ENCODE results near the gene SELENOV.
"Not testable (repeated sequence)": the region's sequence is repeated elsewhere in the genome, so short reads cannot be mapped to it uniquely, and the experiment has no call there.

The SELENOV gene, protein sequence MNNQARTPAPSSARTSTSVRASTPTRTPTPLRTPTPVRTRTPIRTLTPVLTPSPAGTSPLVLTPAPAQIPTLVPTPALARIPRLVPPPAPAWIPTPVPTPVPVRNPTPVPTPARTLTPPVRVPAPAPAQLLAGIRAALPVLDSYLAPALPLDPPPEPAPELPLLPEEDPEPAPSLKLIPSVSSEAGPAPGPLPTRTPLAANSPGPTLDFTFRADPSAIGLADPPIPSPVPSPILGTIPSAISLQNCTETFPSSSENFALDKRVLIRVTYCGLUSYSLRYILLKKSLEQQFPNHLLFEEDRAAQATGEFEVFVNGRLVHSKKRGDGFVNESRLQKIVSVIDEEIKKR

DNA sequence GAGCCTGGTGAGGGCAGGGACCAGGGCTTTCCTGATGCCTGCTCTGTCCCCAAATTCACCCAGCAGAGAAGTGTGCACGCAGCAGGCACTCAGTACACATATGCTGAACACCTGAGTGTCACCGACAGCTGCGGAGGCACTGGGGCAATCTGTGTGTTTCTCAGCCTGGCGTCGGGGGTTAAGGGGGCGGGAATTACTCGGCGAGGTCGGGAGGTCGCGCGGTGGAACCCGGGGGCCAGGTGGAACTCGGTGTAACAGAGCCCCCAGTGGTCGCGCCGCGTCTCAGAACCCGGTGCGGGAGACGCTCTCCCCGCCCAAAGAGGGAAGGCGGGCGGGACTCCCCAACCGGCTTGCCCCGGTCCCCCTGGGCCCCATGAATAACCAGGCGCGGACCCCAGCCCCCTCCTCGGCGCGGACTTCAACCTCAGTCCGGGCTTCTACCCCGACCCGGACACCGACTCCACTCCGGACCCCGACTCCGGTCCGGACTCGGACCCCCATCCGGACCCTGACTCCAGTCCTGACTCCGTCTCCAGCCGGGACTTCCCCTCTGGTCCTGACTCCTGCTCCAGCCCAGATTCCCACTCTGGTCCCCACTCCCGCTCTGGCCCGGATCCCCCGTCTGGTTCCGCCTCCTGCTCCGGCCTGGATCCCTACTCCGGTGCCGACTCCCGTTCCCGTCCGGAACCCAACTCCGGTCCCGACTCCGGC, at the start of gene SELENOV:
SELENOV (plus strand) TSS at position 300 of the 711 bp plus-strand sequence; CDS start at position 374, 74 bp downstream.
- no peaks in the 10 kb centered on the region for H3K9me3 Mint-ChIP-seq
- peak within 1 kb of the TSS; percentile 66 for H3K4me3 Mint-ChIP-seq
- no peaks in the 10 kb centered on the region for H3K36me3 Mint-ChIP-seq (ENCODE audit: low read depth)
- H3K27ac Mint-ChIP-seq, result peak within 1 kb of the TSS; percentile 58
- H3K4me1 Mint-ChIP-seq (ENCODE audit: low read depth), result peaks cover 8% of the 10 kb centered on the region
- DNase-seq (ENCODE audit: low spot score), result no peak
- H3K27me3 Mint-ChIP-seq (ENCODE audit: low read depth), result peaks cover 54% of the 10 kb centered on the region

DNA sequence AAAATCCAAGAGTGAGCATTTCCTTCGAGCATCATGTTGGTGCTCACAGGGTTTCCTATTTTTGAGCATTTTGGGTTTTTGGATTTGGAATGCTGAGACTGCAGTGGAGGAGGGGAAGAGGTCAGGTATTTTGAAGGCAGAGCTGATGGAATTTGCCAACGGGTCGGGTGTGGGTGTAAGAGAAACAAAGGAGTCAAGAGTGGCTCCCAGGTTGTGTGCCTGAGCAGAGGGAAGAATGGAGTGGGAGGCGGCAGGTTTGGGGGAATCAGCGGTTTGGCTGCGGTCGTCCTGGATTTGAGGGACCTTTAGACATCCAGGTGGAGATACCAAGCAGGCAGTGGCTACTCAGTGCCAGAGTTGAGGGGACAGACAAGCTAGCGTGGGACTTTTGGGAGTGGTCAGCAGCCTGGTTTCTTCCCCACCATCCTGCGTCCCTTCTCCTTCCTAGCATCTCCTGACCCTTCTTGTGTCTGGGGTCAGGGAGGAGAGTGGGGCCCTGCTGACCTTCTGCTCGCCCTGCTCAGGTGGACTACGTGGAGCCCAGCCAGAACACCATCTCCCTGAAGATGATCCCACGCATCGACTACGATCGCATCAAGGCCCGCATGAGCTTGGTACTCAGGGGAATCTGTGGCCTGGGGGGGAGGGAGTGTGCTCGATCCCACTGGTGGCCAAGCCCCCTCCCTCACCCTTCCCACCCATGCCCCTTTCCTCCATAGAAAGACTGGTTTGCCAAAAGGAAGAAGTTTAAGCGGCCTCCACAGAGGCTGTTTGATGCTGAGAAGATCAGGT, 48.8 kb upstream of the SELENOV start:
- H3K9me3 Mint-ChIP-seq, result no peaks in the 10 kb centered on the region
- peak overlapping the region; percentile 27 for H3K27ac Mint-ChIP-seq
- no peaks in the 10 kb centered on the region for H3K27me3 Mint-ChIP-seq (ENCODE audit: low read depth)
- peaks cover 68% of the 10 kb centered on the region for H3K36me3 Mint-ChIP-seq (ENCODE audit: low read depth)
- no peak overlapping the region for H3K4me3 Mint-ChIP-seq
- no peak for DNase-seq (ENCODE audit: low spot score)
- no peaks in the 10 kb centered on the region for H3K4me1 Mint-ChIP-seq (ENCODE audit: low read depth)

DNA sequence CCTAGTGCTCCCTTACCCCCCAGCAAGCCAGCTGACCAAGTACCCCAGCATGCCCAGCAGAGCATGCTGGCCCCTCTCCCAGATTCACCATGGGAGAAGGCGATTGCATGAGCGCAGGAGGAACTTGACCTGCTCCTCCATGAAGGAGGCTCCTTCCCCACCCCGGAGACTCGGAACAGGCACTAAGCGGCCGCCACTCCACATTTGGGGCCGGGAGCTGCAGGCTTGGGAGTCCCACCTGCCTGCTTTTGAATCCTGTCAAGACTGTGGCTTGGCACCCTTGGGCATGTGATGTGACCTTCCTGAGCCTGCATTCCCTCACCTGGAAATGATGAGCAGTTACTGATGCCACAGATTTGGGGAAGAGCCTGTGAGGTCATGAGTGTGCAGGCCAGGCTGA, 47.0 kb upstream of the SELENOV start:
- H3K27me3 Mint-ChIP-seq (ENCODE audit: low read depth), result no peaks in the 10 kb centered on the region
- no peaks in the 10 kb centered on the region for H3K9me3 Mint-ChIP-seq
- DNase-seq (ENCODE audit: low spot score), result no peak
- H3K4me3 Mint-ChIP-seq, result no peak overlapping the region
- no peaks in the 10 kb centered on the region for H3K4me1 Mint-ChIP-seq (ENCODE audit: low read depth)
- no peak overlapping the region for H3K27ac Mint-ChIP-seq
- peaks cover 73% of the 10 kb centered on the region for H3K36me3 Mint-ChIP-seq (ENCODE audit: low read depth)

DNA sequence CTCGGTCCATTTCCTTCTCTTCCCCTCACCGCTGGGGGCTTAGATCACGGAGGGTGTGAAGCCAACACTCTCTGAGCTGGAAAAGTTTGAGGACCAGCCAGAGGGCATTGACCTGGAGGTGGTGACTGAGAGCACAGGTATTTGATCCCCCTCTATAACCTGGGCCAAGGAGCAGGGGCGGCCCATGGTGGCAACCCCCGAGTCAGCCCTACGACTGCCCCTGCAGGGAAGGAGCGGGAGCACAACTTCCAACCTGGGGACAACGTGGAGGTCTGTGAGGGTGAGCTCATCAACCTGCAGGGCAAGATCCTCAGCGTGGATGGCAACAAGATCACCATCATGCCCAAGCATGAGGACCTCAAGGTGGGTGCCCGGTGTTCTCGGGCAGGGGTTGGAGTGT, 45.9 kb upstream of the SELENOV start:
- no peaks in the 10 kb centered on the region for H3K9me3 Mint-ChIP-seq
- no peaks in the 10 kb centered on the region for H3K4me1 Mint-ChIP-seq (ENCODE audit: low read depth)
- no peaks in the 10 kb centered on the region for H3K27me3 Mint-ChIP-seq (ENCODE audit: low read depth)
- H3K36me3 Mint-ChIP-seq (ENCODE audit: low read depth), result peaks cover 73% of the 10 kb centered on the region
- no peak overlapping the region for H3K4me3 Mint-ChIP-seq
- no peak overlapping the region for H3K27ac Mint-ChIP-seq
- no peak for DNase-seq (ENCODE audit: low spot score)

DNA sequence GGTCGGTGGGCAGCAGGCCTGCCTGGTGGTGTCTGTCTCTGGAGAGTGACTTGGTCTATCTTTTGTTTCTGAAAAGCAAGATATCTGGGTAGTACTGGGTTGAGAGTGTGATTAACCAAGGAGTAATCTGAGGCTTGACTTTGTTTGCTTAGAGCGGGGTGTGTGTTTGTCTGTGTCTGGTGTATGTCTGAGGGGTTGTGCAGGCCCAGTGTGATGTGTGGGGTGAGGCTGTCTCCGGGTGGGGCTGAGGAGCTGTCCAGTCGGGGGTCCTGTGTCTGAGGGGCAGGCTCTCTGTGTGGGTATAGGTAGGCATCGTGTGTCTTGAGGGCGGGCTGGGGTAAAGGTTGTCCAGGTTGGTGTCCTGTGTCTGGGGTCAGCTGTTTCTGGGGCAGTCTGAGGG, 45.4 kb upstream of the SELENOV start:
- H3K4me3 Mint-ChIP-seq, result no peak overlapping the region
- no peak overlapping the region for H3K27ac Mint-ChIP-seq
- H3K27me3 Mint-ChIP-seq (ENCODE audit: low read depth), result no peaks in the 10 kb centered on the region
- peaks cover 76% of the 10 kb centered on the region for H3K36me3 Mint-ChIP-seq (ENCODE audit: low read depth)
- no peaks in the 10 kb centered on the region for H3K4me1 Mint-ChIP-seq (ENCODE audit: low read depth)
- H3K9me3 Mint-ChIP-seq, result no peaks in the 10 kb centered on the region
- DNase-seq (ENCODE audit: low spot score), result no peak

DNA sequence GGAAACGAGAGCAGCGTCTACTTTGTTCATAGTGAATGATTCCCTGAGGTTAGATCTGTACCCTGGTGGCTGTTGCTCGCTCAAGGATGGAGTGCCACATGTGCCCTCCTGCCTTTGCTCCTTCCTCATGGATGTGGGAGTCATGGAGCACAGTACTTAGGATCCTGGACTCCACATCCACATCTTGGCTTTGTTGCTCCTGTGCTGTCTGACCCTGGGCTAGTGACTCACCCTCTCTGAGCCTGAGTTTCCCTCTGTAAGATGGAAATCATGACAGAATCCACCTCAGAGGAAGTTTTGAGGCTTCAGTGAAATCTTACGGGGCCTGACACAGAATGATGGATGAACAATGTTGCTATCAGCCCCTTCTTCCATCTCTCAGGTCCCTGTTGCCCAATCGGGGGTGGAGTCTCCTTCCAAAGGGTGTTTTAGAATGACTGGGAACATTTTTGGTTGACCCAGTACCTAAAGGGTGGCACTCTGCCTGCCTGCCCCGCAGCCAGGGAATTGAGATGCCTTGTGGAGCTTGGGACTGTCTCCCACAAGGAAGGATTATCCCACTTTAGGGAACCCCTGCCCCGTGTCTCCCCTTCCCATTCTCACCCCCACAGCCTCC, 44.1 kb upstream of the SELENOV start:
- no peaks in the 10 kb centered on the region for H3K4me1 Mint-ChIP-seq (ENCODE audit: low read depth)
- no peak for DNase-seq (ENCODE audit: low spot score)
- H3K27me3 Mint-ChIP-seq (ENCODE audit: low read depth), result no peaks in the 10 kb centered on the region
- no peaks in the 10 kb centered on the region for H3K9me3 Mint-ChIP-seq
- H3K4me3 Mint-ChIP-seq, result no peak overlapping the region
- H3K27ac Mint-ChIP-seq, result no peak overlapping the region
- peaks cover 75% of the 10 kb centered on the region for H3K36me3 Mint-ChIP-seq (ENCODE audit: low read depth)

DNA sequence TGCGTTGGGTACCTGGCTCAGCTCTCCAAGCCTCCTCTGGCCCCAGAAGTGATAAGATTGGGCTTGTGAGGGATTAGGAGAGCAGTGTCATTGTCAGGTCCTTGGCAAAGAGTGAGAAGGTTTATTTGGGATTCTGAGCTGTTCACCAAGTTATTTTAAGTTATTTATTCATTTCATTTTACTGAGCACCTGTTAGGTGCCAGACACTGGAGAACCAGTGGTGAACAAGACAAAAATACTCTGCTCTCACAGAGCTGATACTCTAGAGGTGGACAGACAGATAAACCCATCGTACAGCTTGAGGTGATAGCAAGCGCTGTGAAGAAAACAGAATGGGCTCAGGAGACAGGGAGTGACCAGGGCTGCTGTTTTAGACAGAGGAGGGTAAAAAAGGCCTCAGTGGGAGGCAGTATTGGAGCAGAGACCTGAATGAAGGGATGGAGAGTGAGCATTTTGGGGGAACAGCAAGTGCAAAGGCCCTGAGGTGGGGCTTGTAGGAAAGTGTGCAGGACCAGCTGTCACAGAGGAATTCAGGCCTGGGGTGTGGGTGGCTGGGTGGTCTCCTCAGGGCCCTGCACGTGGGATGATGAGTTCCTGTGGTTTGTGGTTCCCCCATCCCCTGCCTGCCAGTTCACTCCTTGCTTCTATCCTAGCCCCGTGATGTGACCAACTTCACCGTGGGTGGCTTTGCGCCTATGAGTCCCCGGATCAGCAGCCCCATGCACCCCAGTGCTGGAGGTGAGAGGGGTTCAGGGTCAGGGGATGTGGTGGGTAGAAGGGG, 43.0 kb upstream of the SELENOV start:
- Mint-ChIP-seq H3K4me1 (ENCODE audit: low read depth) (no peaks in the 10 kb centered on the region), H3K9me3 (no peaks in the 10 kb centered on the region), H3K4me3 (no peak overlapping the region), H3K36me3 (ENCODE audit: low read depth) (peaks cover 74% of the 10 kb centered on the region), H3K27ac (no peak overlapping the region), H3K27me3 (ENCODE audit: low read depth) (no peaks in the 10 kb centered on the region)
- no peak for DNase-seq (ENCODE audit: low spot score)

DNA sequence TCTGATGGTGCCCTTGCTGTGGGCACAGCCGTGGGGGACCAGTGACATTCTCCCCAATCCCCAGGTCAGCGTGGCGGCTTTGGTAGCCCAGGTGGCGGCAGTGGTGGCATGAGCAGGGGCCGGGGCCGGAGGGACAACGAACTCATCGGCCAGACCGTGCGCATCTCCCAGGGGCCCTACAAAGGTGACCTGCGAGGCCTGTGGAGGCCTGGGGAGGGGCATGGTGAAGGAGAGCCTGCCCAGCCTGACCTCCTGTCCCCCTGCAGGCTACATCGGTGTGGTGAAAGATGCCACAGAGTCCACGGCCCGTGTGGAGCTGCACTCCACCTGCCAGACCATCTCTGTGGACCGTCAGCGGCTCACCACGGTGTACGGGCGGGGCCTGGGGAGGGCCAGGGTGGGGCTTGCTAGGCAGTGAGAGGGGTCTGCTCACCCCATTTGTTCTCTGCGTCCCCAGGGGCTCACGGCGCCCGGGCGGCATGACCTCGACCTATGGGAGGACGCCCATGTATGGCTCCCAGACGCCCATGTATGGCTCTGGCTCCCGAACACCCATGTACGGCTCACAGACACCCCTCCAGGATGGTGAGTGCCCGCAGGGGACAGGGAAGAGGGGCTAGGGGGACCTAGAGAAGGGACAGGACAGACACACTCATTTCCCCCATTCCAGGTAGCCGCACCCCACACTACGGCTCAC, 42.0 kb upstream of the SELENOV start:
- Mint-ChIP-seq H3K4me3 (no peak overlapping the region), H3K4me1 (ENCODE audit: low read depth) (no peaks in the 10 kb centered on the region)

DNA sequence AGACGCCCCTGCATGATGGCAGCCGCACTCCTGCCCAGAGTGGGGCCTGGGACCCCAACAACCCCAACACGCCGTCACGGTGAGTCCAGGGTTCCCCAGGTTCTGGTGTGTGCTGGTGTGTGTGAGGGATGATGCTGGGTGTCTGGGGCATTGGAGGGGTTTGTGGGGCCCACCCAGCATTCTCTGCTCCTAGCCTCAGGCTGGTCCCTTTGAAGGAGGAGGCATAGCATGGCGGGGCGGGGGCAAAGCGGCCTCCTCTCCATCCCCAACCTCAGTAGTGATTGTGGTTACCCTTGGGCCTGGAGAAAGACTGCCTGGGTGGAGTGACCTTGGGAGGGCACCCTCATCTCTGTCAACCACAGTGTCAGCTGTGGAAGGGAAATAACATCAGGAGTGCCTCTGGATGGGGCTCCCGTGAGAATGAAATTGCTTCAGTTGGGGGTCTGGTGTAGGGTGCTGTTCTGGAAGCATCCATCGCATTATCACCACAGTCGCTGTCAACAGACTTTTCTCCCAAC, 41.4 kb upstream of the SELENOV start:
- no peak overlapping the region for H3K27ac Mint-ChIP-seq
- DNase-seq (ENCODE audit: low spot score), result no peak
- H3K4me3 Mint-ChIP-seq, result no peak overlapping the region
- no peaks in the 10 kb centered on the region for H3K27me3 Mint-ChIP-seq (ENCODE audit: low read depth)
- H3K4me1 Mint-ChIP-seq (ENCODE audit: low read depth), result no peaks in the 10 kb centered on the region
- peaks cover 66% of the 10 kb centered on the region for H3K36me3 Mint-ChIP-seq (ENCODE audit: low read depth)
- no peaks in the 10 kb centered on the region for H3K9me3 Mint-ChIP-seq

More for the DNA sequence above, 42.0 kb upstream of the SELENOV start:
- H3K27me3 Mint-ChIP-seq (ENCODE audit: low read depth), result no peaks in the 10 kb centered on the region
- no peak overlapping the region for H3K27ac Mint-ChIP-seq
- DNase-seq (ENCODE audit: low spot score), result no peak
- no peaks in the 10 kb centered on the region for H3K9me3 Mint-ChIP-seq
- H3K36me3 Mint-ChIP-seq (ENCODE audit: low read depth), result peaks cover 70% of the 10 kb centered on the region

DNA sequence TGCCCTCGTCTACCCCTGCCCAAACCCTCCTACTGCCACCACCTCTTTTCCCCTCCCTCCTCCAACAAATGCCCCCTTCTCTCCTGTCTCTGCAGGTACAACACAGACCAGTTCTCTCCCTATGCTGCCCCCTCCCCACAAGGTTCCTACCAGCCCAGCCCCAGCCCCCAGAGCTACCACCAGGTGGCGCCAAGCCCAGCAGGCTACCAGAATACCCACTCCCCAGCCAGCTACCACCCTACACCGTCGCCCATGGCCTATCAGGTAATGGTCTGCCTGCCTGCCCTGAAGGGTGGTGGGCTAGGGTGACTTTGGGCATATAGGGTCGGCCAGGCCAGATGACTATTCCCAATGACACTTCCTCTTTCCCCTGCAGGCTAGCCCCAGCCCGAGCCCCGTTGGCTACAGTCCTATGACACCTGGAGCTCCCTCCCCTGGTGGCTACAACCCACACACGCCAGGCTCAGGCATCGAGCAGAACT, 40.8 kb upstream of the SELENOV start:
- H3K27ac Mint-ChIP-seq, result no peak overlapping the region
- H3K36me3 Mint-ChIP-seq (ENCODE audit: low read depth), result peaks cover 59% of the 10 kb centered on the region
- H3K27me3 Mint-ChIP-seq (ENCODE audit: low read depth), result no peaks in the 10 kb centered on the region
- H3K4me3 Mint-ChIP-seq, result no peak overlapping the region
- no peaks in the 10 kb centered on the region for H3K4me1 Mint-ChIP-seq (ENCODE audit: low read depth)
- peak; percentile 37 for DNase-seq (ENCODE audit: low spot score)
- no peaks in the 10 kb centered on the region for H3K9me3 Mint-ChIP-seq

DNA sequence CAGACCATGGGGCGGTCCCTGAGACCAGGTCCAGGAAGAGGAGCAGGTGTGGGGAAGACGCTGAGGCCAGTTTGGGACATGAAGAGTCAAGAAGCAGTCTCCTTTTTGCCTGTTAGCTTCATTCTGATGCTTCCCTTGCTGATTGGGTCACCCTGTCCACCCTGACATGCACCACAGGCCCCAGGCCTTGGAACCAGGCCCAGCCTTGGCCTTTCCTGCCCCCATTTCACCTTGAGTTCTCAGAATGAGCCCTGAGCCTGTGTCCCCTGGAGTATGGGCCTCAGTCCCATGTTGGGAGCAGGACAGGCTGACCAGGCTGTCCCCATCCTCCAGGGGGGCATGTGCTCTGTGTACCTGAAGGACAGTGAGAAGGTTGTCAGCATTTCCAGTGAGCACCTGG, 39.2 kb upstream of the SELENOV start:
- H3K4me3 Mint-ChIP-seq, result no peak overlapping the region
- peaks cover 13% of the 10 kb centered on the region for H3K4me1 Mint-ChIP-seq (ENCODE audit: low read depth)
- no peaks in the 10 kb centered on the region for H3K9me3 Mint-ChIP-seq
- H3K36me3 Mint-ChIP-seq (ENCODE audit: low read depth), result peaks cover 46% of the 10 kb centered on the region
- H3K27ac Mint-ChIP-seq, result no peak overlapping the region
- no peaks in the 10 kb centered on the region for H3K27me3 Mint-ChIP-seq (ENCODE audit: low read depth)
- no peak for DNase-seq (ENCODE audit: low spot score)

DNA sequence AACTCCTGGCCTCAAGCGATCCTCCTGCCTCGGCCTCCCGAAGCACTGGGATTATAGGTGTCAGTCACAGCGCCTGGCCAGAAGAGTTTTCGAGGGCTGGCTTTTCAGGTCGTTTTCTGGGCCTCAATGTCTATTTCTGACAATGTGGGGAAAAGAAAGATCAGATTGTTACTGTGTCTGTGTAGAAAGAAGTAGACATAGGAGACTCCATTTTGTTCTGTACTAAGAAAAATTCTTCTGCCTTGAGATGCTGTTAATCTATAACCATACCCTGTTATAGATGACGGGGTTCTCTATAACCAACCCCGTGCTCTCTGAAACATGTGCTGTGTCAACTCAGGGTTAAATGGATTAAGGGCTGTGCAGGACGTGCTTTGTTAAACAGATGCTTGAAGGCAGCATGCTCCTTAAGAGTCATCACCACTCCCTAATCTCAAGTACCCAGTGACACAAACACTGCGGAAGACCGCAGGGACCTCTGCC, 35.6 kb upstream of the SELENOV start:
- not testable (repeated sequence) for H3K27me3 Mint-ChIP-seq (ENCODE audit: low read depth); H3K9me3 Mint-ChIP-seq; DNase-seq (ENCODE audit: low spot score)
- H3K4me1 Mint-ChIP-seq (ENCODE audit: low read depth), result peaks cover 26% of the 10 kb centered on the region
- H3K36me3 Mint-ChIP-seq (ENCODE audit: low read depth), result peaks cover 27% of the 10 kb centered on the region
- H3K27ac Mint-ChIP-seq, result peak overlapping the region; percentile 89
- H3K4me3 Mint-ChIP-seq, result peak overlapping the region; percentile 96
